GM10847 (cell line): Measurements from ENCODE around the gene SUSD6.

ENCODE experiments used
- POLR2A ChIP-seq: IDR thresholded peaks from 2 replicates; pipeline ENCODE4 v1.6.1; 2011; ENCODE audit not compliant: insufficient read length; ENCODE audit errors: extremely low read depth

Gene SUSD6, protein sequence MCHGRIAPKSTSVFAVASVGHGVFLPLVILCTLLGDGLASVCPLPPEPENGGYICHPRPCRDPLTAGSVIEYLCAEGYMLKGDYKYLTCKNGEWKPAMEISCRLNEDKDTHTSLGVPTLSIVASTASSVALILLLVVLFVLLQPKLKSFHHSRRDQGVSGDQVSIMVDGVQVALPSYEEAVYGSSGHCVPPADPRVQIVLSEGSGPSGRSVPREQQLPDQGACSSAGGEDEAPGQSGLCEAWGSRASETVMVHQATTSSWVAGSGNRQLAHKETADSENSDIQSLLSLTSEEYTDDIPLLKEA

DNA sequence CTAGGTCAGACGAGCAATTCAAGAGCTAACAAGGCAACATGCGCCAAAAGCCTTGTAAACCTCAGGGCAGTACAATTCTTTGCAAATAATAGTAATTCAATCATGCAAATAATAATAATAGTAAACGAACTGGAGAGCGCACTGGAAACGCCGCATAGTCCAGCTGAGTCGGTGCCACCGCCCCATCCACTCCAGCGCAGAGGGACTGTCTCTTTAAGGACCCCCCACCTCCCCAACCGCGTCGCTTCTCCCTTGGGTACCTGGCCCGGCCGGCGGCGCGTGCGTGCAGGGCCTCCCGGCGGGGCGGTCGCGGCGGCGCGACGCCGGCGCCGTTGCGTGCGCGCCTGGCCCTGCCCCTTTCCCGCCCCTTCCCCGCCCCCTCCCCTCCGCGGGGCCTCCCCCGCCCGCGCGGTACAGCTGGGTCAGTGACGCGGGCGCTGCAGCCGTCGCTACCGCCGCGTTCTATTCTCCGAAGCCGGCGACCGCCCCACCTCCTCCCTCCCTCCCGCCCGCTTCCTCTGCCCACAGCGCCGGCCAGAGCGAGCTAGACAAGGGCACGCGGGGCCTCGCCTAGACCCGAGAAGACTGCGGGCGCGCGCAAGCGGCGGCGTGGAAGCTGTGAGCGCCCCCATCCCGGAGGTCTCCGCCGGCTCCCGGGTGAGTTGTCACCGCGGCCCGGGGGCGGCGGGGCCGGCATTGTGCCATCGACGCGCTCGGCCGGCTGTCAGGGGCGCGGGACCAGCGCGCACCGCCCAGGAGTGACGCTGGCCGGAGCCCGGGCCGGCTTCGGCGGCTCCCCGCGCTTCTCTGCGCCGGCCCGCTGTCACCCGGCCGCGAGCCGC is at the start of gene SUSD6:
Gene SUSD6 (plus strand): TSS at position 425 of the 842 bp plus-strand sequence. CDS start 46,997 bp downstream, outside the sequence.
- TF ChIP-seq POLR2A: peak; percentile 32

DNA sequence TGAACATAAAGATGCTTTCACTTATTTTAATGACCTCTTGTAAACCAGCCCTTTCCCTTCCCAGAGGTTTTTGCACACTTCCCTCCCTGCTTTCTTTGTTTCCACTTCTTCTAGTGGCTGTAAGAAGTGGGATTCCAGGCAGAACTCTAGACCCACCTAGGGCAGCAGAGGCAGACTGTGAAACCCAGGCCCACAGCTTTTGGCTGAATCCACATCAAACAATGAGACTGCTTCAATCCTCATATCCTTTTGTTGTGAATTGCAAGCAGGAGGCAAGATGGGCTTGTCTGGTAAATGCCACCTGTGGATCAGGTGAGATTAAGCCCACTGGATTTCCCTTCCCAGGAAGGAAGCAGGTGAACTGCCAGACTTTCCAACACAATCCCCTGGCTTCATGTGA is 49.5 kb upstream of the SUSD6 start:
- no peak for TF ChIP-seq POLR2A

DNA sequence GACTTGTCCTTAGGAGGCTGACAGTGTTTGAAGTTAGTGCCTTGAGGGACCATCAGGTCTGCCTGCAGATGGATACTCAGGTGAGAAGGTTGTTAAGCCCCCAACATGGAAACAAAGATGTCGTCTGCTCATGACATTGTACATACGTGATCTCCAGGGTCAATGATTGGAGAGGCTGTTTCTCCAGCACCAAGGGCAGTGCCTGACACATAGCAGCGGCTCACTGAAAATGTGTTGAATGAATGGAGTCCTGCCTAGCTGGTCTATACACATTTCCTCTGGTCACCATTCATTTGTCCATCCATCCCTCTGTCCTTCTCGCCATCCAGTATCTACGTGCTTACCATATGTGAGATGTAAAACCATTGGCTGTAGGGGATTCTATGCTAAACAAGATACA is 43.8 kb upstream of the SUSD6 start:
- no peak for TF ChIP-seq POLR2A

DNA sequence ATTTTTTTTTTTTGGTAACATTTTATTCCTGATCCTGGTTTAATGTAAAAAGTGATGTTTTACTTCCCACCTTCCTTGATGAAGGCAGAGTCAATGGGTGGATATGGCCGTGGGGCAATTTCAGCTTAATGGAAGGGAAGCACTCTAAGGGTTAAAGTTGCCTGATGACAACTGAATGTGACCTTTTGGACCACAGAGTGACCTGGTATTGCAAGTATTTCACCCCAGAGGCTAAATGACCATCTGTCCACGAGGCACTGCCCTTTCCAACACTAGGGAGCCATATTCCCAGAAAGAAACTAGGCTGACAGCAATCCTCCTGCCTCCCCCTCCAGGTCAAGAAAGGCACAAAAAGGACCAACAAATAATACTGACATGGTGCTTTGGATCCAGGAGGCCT is 41.5 kb upstream of the SUSD6 start:
- TF ChIP-seq POLR2A: no peak

DNA sequence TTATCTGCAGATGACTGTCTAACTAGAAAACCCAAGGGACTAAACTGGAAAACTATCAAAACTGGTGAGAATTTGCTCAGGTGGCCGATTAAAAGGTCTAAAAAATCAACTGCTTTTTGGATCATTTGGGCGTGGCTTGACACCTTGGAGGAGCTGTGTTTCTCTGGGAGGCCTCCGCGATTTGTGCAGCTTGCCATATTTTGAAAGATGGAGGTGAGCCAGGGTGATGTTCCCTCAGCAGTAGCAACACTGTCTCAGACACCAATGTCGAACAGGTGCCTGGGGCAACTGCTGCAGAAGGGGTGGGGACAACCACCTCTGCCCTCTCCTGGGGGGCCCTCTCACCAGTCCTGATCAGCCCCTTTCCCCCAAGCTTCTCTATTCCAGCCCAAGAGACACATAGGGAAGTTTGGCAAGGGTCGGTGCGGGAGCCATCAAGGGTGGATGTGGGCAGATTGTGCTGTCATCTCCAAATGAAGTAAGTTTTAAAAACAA is 40.5 kb upstream of the SUSD6 start:
- TF ChIP-seq POLR2A: no peak

DNA sequence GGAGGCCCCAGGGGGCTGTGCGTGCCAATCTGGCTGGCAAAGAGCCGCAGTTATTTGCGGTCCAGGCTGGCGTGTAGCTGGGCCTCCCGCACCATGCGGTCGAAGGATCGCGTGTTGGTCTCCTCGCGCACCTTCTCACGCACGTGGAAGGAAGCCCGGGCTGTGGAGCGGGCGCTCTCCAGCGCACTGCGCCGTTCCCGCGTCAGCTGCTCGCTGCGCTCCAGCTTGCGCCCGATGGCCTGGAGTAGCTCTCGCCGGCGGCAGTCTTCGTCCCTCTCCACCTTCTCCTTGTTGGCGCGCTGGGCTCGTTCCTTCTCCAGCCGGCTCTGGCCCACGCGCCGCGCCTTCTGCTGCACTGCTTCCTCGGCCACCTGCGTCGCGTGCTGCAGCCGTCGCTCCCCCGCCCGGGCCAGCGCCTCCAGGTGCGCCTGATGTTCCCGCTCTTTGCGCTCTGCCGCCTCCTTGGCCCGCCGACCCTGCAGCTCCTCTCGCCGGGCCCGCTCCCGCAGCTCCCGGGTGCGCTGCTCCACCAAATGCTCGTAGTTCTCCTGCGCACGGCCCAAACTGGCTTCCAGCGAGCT is 39.9 kb upstream of the SUSD6 start:
- no peak for TF ChIP-seq POLR2A

DNA sequence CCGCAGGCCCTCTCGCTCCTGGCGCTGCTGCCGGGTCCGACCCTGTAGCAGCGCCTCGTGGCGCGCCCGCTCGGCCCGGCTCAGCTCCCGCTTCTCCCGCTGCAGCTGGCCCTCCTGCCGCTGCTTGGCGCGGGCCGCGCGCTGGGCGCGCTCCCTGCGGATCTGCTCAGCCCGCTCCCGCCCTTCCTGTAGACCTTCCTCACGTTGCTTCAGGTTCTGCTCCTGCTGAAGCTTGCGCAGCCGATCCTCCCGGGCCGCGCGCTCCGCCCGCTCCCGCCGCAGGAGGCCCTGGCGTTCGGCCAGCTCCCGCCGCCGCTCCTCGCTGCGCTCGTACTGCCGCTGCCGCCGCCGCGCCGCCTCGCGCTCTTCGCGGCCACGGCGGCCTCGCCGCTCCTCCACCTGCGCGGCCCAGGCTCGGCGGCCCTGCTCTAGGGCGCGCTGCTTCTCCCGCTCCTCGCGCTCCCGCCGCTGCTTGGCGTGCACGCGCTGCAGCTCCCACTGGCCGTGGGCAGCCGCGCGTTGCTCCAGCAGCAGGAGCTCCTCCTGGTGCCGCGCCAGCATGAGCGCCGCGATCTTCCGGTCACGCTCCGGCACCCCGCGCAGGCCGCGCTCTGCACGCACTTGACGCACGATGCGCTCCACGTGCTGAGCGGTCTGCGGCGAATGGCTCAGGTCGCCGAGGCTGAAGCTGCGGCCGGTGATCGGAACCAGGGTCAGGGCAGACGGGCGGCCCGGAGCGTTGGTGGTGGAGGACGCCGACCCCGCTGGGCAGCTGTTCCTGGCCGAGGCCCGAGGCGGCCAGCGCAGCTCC is 39.2 kb upstream of the SUSD6 start:
- TF ChIP-seq POLR2A: no peak

DNA sequence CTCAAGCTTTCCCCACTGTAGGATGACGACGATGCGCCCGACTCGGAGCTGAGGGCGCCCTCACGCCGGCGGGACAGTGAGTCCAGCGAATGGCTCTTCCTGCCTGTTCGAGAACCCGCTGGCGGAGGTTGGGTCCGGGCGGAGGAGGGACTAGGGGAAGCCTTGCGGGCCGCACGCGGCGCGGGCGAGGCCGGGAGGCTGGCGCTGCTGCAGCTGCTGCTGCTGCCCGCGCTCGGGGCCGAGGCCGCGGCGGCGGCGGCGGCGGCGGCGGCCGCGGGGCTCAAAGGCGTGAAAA is 38.6 kb upstream of the SUSD6 start:
- TF ChIP-seq POLR2A: no peak

DNA sequence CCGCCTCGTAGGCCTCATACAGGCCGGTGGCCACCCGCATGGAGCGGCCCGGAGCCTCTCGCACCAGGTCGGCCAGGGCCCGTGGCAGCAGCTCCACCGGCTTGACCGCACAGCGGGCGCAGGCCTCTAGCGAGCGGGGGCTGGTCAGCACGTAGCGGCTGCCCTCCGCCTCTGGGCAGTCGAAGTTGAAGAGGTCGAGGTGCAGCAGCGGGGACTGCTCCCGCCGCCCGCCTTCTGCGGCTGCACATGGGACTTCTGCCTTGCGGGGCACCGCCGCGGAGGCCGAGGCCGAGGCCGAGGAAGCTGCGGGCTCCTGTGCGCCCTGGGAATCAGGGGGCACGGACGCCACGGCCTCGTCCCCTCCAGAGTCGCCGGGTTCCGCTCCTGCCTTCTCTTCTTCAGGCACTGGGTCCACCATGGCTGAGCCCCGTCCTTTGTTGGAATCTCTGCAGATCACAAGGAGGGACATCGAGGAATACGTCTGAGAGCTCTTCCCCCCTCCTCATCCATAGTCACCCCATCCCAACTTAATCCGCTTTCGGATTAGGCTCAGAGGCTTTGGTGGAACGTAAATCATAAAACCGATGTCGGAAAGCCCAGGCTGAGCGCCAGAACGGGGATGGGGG is 38.1 kb upstream of the SUSD6 start:
- TF ChIP-seq POLR2A: no peak

DNA sequence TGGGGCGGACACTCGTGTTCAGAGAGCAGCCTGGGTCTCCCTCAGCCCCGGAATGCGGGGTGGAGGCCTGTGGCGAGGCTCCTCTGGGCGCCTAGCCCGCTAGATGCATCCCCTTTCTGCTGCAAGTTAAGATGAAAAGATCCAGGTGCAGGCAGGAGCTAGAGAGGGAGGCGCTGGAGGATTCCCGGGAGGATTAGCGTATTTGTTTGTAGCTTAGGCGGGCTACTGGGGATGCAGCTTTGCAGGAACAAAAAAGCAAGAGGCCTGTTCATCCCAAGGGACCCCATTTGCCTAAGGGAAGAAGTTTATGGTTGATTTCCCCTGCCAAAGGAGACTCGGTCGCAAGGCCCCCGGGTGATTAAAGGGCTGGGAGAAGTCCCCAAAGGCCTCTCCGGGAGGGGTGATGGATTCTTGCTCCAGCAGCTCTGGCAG is 37.5 kb upstream of the SUSD6 start:
- no peak for TF ChIP-seq POLR2A

DNA sequence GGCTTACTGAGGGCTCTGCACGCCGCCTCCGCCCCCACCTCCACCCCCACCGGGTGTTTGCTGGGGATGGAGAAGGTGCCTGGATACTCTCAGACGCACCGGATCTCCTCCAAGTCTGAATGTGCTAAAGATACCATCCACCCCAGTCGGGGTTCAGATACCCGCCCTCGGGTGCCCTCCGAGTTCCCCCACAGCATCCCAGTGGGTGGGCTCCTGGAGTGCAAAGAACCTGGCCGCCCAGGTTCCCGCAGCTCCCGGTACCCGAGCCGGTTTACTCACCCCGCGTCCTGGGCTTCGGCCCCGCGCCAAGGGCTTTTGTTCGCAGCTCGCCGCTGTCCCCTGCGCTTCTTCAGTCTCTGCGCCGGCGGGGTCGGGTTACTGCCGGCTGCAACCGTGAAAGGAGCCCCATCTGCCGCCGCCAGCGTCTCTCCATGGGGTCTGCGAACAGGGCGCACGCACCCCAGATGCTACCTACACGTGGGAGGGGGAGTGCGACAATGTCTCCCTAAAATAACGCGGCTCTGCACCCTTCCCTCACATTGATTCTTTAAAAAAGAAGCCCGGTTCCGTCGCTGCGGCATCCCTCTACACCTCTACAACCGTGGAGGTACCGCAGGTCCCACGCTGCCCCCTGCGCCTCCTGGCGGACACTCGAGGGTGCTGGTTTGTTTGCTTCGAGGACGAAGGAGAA is 37.0 kb upstream of the SUSD6 start, which contains the start of gene CCDC177:
Gene CCDC177 (minus strand): TSS at position 609 of the 691 bp plus-strand sequence. CDS start 1,249 bp downstream, outside the sequence.
- no peak for TF ChIP-seq POLR2A

DNA sequence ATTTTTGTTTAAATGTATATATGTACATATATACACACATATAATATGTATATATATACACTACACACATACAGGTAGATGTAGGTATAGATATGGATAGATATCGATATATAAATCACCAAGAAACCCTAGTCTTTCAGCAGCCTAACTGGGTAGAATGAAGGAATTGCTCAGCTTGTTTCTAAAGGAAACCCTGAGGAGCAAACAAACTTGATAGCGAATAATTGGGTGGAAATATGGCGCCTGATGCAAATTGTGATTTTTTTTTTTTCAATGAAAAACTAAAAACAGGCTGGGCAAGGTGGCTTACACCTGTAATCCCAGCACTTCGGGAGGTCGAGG is 36.5 kb upstream of the SUSD6 start:
- TF ChIP-seq POLR2A: no peak

DNA sequence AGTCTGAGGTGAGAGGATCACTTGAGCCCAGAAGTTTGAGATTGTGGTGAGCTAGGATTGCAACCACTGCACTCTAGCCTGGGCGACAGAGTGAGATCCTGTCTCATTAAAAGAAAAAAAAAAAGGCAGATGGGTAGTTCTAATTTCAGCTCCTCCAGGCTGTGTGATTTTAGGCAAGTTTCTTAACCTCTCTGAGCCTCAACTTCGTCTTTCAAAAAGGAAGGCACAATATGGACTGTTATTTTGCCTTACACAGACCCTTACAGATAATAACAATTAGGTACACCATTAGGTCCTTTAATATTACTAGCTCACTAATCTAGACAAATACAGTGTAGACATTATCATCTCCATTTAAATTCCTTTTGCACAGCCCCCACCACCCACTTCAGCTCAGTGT is 31.9 kb upstream of the SUSD6 start:
- no peak for TF ChIP-seq POLR2A

DNA sequence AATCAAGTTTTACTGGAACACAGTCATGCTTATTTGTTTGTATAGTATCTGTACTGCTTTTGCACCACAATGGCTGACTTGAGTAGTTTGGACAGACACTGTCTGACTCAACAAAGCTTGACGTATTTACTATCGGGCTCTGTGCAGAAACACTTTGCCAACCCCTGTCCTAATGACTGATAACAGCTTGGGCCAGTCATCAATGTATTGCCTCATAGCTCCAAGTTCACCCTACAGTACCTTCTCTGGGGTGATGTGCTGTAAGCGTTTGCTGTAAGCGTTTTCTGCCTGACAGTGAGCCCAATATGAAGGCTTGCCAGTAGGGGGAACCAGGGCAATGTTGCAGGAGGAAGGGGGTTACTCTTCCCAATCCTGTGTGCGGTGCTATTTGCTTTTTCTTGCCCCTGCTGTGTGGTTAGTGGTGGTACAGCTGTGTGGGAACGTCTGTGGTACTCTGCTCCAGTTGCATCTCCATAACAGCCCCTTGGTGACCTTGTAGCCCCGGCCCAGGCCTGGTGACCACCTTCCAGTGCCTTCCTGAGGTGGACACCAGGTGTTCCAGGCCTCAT is 31.3 kb upstream of the SUSD6 start:
- no peak for TF ChIP-seq POLR2A
